ENCODE data around the gene OR2H2. TPM values are rescaled to one million over a fixed set of nuclear protein-coding genes. Genes with fewer than 3 reads are reported as not detected.
A peak's percentile ranks its signal among the peaks of the same experiment; 100 is the strongest.

Gene OR2H2
- not detected for total RNA-seq

DNA sequence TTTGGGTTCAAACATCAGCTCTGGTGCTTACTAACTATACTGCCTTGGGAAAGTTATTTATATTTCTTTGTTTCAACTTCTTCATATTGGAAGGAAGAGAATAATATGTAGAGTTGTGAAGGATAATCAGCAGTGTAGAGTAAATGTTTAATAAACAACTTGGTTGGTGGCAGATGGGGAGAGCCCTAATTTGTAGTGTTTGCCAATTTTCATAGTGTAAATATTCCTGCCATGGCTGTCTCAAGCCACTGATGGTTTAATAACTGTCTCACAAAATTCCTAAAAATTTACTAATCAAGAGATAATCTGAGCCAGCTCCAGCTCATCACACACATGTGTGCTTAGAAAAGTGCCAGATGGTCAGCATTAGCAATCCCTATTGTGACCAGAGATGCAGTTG, at the start of gene OR2H2:
OR2H2 (plus strand) TSS at position 301 of the 400 bp plus-strand sequence. CDS start 2,824 bp downstream, outside the sequence.
- no peak within 1 kb of the TSS for H3K4me3 Mint-ChIP-seq
- H3K27me3 Mint-ChIP-seq: peaks cover 42% of the 10 kb centered on the region
- no peak within 1 kb of the TSS for H3K27ac Mint-ChIP-seq
- H3K9me3 Mint-ChIP-seq: no peaks in the 10 kb centered on the region
- H3K36me3 Mint-ChIP-seq: no peaks in the 10 kb centered on the region
- no peaks in the 10 kb centered on the region for H3K4me1 Mint-ChIP-seq
- DNase-seq: no peak

GRCh38 chr6:29537714-29538403, 47.1 kb upstream of the OR2H2 start:
- Mint-ChIP-seq H3K27ac (no peak overlapping the region), H3K9me3 (no peaks in the 10 kb centered on the region), H3K36me3 (no peaks in the 10 kb centered on the region), H3K27me3 (peaks cover 27% of the 10 kb centered on the region), H3K4me3 (no peak overlapping the region), H3K4me1 (peaks cover 3% of the 10 kb centered on the region)
- no peak for DNase-seq

- no peaks in the 10 kb centered on the region for H3K36me3 Mint-ChIP-seq
- H3K9me3 Mint-ChIP-seq: no peaks in the 10 kb centered on the region
- no peak overlapping the region for H3K27ac Mint-ChIP-seq
- peaks cover 30% of the 10 kb centered on the region for H3K27me3 Mint-ChIP-seq
- H3K4me1 Mint-ChIP-seq: peaks cover 8% of the 10 kb centered on the region
- H3K4me3 Mint-ChIP-seq: no peak overlapping the region
- no peak for DNase-seq
These were observed 37.3 kb upstream of the OR2H2 start for GRCh38 chr6:29547573-29547972.

GRCh38 chr6:29552512-29553051, 32.3 kb upstream of the OR2H2 start:
- Mint-ChIP-seq H3K4me3 (peak overlapping the region; percentile 73), H3K9me3 (no peaks in the 10 kb centered on the region), H3K27ac (peak overlapping the region; percentile 87), H3K27me3 (peaks cover 58% of the 10 kb centered on the region), H3K36me3 (no peaks in the 10 kb centered on the region), H3K4me1 (peaks cover 16% of the 10 kb centered on the region)
- DNase-seq: no peak

GRCh38 chr6:29553268-29554057, 31.5 kb upstream of the OR2H2 start:
- peak overlapping the region; percentile 87 for H3K27ac Mint-ChIP-seq
- H3K27me3 Mint-ChIP-seq: peaks cover 51% of the 10 kb centered on the region
- H3K4me1 Mint-ChIP-seq: peaks cover 16% of the 10 kb centered on the region
- peak; percentile 37 for DNase-seq
- no peaks in the 10 kb centered on the region for H3K36me3 Mint-ChIP-seq
- H3K4me3 Mint-ChIP-seq: peak overlapping the region; percentile 73
- H3K9me3 Mint-ChIP-seq: no peaks in the 10 kb centered on the region

DNA sequence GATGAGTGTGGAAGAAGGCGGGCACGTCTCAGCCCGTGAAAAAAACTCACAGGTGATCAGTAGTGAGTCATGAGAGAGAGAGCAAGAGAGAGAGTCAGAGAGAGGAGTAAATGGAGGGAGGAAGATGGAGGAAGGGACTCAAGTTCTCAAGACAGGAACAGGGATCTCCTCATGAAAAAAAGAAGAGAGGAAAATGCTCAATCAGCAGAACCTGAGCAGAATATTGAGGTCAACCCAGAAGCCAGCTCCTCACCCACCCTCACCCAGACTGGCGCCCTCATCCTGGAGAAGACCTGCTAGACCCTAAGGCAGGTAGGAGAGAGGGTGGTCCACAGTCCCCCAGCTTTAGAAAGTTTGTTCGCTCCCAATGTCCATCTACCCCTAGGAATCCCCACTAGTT, 30.2 kb upstream of the OR2H2 start:
- DNase-seq: no peak
- no peaks in the 10 kb centered on the region for H3K36me3 Mint-ChIP-seq
- peaks cover 16% of the 10 kb centered on the region for H3K4me1 Mint-ChIP-seq
- H3K27me3 Mint-ChIP-seq: peaks cover 60% of the 10 kb centered on the region
- no peak overlapping the region for H3K27ac Mint-ChIP-seq
- H3K4me3 Mint-ChIP-seq: no peak overlapping the region
- no peaks in the 10 kb centered on the region for H3K9me3 Mint-ChIP-seq

DNA sequence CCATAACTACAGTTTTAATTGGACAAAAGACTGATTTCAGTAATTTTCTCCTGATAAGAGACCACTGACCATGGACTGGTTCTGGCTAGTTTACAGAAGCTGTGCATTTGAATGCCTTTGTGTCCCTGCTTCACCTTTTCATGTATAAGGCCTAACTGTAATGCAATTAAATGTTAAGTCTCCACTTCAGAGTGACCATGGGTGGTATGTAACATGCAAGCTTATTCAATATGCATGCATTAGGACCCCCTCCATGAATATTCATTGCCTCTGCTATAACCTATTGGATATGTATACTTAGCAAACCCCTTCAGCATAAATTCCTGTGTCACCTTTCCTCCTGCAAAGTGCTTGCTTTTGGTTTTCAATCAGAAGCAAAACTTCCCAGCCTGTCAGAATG, 27.6 kb upstream of the OR2H2 start:
- Mint-ChIP-seq H3K27ac (no peak overlapping the region), H3K27me3 (peaks cover 55% of the 10 kb centered on the region), H3K36me3 (peaks cover 1% of the 10 kb centered on the region), H3K9me3 (no peaks in the 10 kb centered on the region), H3K4me3 (no peak overlapping the region), H3K4me1 (peaks cover 21% of the 10 kb centered on the region)
- DNase-seq: no peak

- Mint-ChIP-seq H3K36me3 (peaks cover 1% of the 10 kb centered on the region), H3K9me3 (no peaks in the 10 kb centered on the region), H3K4me1 (peaks cover 16% of the 10 kb centered on the region), H3K27ac (no peak overlapping the region), H3K4me3 (no peak overlapping the region), H3K27me3 (peaks cover 56% of the 10 kb centered on the region)
- DNase-seq: no peak
These were observed 26.4 kb upstream of the OR2H2 start for GRCh38 chr6:29558439-29559079.

DNA sequence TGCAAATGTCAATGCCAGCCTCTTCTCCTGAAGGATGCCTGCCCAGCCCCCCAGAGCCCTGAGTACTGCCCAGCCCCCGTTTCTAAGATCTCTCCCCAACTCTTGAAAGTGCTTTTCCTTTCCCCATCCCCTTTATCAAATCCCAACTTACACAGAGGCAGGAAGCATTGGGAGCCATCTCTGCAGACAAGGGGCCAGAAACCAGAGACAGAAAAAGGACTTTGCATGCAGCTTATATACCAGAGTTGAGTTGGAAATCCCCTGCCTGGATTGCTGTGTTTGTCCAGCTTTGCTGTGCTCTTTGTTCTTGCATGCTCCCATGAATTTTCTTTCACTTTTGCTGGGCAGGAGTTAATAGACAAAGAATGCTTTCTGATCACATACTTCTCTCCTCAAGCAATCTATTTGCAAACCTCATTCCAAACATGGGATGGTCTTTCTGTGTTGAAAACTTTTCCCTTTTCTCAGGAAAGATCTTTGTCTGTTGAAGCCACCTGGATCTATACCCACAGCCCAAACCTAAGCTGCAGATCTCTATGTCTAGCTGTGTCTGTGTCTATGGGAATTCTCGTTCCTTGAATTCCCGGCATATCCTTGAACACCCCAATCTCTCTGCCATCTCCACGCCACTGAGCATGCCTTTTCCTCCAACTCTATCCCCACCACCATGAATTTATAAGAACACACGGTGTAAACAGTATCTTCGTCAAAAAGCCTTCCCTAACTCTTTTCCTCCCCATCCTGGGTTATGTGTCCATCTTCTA, 25.2 kb upstream of the OR2H2 start, which contains the start of gene UBD:
UBD (minus strand) TSS at position 209 of the 764 bp plus-strand sequence; CDS start at position 178, 31 bp downstream.
- H3K27ac Mint-ChIP-seq: no peak within 1 kb of the TSS
- DNase-seq: no peak
- peaks cover 8% of the 10 kb centered on the region for H3K4me1 Mint-ChIP-seq
- peaks cover 1% of the 10 kb centered on the region for H3K36me3 Mint-ChIP-seq
- H3K27me3 Mint-ChIP-seq: peaks cover 46% of the 10 kb centered on the region
- no peaks in the 10 kb centered on the region for H3K9me3 Mint-ChIP-seq
- H3K4me3 Mint-ChIP-seq: no peak within 1 kb of the TSS

DNA sequence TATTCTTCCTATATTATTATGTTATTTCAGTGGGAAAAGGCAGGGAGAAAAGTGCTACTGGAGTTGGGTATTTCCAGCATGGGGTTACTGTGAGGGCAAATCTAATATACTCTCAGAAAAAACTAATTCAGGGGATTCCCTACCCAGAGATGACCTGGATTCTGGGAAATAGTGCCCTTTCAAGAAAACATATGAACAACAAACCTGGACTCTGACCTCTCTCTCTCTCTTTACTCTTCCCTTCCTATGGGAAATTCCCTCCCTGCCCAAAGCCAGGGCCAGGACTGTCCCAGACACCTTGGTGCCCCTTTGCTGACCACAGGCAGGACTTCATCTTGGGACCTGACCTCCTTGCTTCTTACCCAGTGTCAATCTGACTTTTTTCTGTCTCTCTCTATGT, 23.8 kb upstream of the OR2H2 start:
- Mint-ChIP-seq H3K36me3 (peaks cover 1% of the 10 kb centered on the region), H3K4me3 (no peak overlapping the region), H3K27ac (peak overlapping the region; percentile 63), H3K27me3 (peaks cover 43% of the 10 kb centered on the region), H3K9me3 (no peaks in the 10 kb centered on the region), H3K4me1 (peaks cover 8% of the 10 kb centered on the region)
- DNase-seq: no peak

GRCh38 chr6:29561606-29562181, 23.2 kb upstream of the OR2H2 start:
- Mint-ChIP-seq H3K27me3 (peaks cover 41% of the 10 kb centered on the region), H3K36me3 (peaks cover 1% of the 10 kb centered on the region)

DNA sequence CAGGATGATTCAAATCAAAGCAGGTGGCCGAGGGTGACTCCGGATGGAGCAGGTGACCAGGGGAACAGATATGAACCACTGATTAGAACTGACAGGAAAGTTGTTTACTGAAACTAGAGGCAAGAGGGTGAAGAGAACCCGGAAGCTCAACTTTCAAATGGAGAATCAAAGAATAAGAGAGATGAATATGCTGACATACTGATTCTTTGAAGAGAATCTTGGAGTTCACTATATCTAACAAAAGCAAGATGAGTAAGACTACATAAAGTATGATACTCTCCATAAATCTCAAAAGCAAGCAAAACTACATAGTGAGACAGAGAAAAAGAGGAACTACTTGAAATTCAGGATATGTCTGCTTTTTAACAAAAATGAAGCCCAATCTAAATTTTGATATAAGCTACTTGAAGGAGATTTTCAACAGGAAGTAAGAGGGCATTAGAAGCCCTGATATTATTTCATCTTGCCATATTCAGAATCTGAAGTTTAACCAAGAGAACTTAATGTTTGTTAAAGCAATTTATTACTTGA, 21.4 kb upstream of the OR2H2 start:
- H3K4me1 Mint-ChIP-seq: peaks cover 8% of the 10 kb centered on the region
- no peak overlapping the region for H3K27ac Mint-ChIP-seq
- DNase-seq: no peak
- H3K4me3 Mint-ChIP-seq: no peak overlapping the region
- H3K27me3 Mint-ChIP-seq: peaks cover 59% of the 10 kb centered on the region
- no peaks in the 10 kb centered on the region for H3K9me3 Mint-ChIP-seq
- peaks cover 1% of the 10 kb centered on the region for H3K36me3 Mint-ChIP-seq

More at GRCh38 chr6:29561606-29562181, 23.2 kb upstream of the OR2H2 start:
- H3K9me3 Mint-ChIP-seq: no peaks in the 10 kb centered on the region
- H3K27ac Mint-ChIP-seq: peak overlapping the region; percentile 63
- peaks cover 8% of the 10 kb centered on the region for H3K4me1 Mint-ChIP-seq
- H3K4me3 Mint-ChIP-seq: no peak overlapping the region
- DNase-seq: no peak

DNA sequence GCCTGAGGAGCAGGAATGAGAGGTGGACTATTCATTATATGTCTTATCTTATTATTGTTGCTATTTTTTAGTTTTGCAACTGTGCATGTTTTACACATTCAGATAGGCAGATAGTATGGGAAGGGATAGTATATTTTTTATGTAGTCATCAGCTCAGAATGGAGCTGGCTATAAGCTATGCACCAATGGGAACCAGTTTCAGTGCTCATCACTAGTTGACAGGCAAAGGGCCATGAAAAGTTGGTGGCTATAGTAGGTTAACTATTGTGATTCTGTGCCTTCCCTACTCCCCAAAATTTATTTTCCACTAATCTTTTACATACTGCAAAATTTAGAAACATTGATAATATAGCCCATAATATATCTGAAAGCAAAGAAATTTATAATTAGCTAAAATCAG, 20.0 kb upstream of the OR2H2 start:
- H3K9me3 Mint-ChIP-seq: no peaks in the 10 kb centered on the region
- peaks cover 1% of the 10 kb centered on the region for H3K36me3 Mint-ChIP-seq
- no peak overlapping the region for H3K4me3 Mint-ChIP-seq
- H3K4me1 Mint-ChIP-seq: peaks cover 6% of the 10 kb centered on the region
- DNase-seq: no peak
- peaks cover 56% of the 10 kb centered on the region for H3K27me3 Mint-ChIP-seq
- H3K27ac Mint-ChIP-seq: no peak overlapping the region

DNA sequence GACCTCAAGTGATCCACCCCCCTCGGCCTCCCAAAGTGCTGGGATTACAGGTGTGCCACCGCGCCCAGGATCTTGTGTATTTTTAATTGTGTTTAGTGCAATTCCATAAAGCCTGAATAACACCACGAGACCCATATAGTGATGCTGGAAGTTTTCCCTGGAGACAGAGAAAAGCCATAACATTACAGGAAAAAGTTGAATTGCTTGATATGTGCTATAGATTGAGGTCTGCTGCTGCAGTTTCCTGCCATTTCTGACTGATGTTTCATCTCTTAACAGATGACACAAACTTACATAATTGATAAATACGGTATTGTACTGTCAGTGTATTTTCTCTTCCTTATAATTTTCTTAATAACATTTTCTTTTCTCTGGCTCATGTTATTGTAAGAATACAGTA, 18.1 kb upstream of the OR2H2 start:
- Mint-ChIP-seq H3K4me1 (peaks cover 2% of the 10 kb centered on the region), H3K9me3 (no peaks in the 10 kb centered on the region), H3K27ac (no peak overlapping the region), H3K36me3 (no peaks in the 10 kb centered on the region), H3K27me3 (peaks cover 65% of the 10 kb centered on the region), H3K4me3 (no peak overlapping the region)
- no peak for DNase-seq
